GM12874 (cell line): Measurements from ENCODE around the gene BTBD19.

ENCODE experiments used
- TF ChIP-seq, protein P1 (sequence below): IDR thresholded peaks from 2 replicates; pipeline ENCODE4 v1.5.1; 2011; ENCODE audit warnings: low read depth, mild to moderate bottlenecking, control low read depth, low read length, moderate library complexity; ENCODE audit not compliant: insufficient read depth

BTBD19 gene

DNA sequence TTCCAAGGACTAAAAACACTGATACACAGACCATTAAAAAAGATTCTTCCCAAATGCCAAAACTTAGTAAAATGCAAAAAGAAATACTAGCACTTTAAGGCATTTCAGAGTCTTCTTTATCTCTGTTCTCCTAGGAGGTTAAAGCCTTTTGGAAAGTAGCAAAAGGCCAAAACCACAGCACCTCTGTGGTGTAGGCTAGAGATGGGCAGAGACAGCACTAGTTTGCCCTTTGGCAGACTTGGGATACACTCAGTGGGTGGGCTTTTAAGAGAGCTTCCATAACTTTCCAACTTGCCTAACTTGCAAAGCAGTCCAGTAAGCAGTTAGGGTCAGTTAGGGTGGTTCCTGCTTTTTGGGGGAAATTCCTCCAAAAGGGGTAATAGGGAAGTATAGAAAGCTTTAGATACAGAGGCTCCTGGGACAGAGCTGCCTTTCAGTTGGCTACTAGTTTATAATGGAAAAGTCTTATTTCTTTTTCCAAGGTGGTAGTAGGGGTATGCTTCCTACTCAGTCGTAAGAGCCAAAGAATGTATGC lies 52.6 kb downstream of the BTBD19 start:
- TF ChIP-seq, protein P1, sequence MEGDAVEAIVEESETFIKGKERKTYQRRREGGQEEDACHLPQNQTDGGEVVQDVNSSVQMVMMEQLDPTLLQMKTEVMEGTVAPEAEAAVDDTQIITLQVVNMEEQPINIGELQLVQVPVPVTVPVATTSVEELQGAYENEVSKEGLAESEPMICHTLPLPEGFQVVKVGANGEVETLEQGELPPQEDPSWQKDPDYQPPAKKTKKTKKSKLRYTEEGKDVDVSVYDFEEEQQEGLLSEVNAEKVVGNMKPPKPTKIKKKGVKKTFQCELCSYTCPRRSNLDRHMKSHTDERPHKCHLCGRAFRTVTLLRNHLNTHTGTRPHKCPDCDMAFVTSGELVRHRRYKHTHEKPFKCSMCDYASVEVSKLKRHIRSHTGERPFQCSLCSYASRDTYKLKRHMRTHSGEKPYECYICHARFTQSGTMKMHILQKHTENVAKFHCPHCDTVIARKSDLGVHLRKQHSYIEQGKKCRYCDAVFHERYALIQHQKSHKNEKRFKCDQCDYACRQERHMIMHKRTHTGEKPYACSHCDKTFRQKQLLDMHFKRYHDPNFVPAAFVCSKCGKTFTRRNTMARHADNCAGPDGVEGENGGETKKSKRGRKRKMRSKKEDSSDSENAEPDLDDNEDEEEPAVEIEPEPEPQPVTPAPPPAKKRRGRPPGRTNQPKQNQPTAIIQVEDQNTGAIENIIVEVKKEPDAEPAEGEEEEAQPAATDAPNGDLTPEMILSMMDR = no peak

GRCh38 chr1:44862829-44863401 lies 54.6 kb downstream of the BTBD19 start:
- TF ChIP-seq, protein P1 = no peak
